GM12878 (cell line): ENCODE results near the gene HCFC1R1. TPM values are rescaled to one million over a fixed set of nuclear protein-coding genes. Genes with fewer than 3 reads are reported as not detected.
"Not testable (repeated sequence)": the region's sequence is repeated elsewhere in the genome, so short reads cannot be mapped to it uniquely, and the experiment has no call there.

Source experiments
- ATAC-seq: fragments of 200-7000 bp; cut with Tn5 transposase; 3 replicates; pipeline ENCODE4 v1.9.1; 2020; ENCODE audit warnings: mild to moderate bottlenecking, moderate library complexity
- BruUV-seq: library from RNA; stranded (reverse); fragments of 400-500 nt; replicated peaks from 2 replicates; lab custom pipeline; 2021; lab: Mats Ljungman, UMichigan
- CTCF ChIA-PET: fragments of 300-600 bp; sonication (Branson Sonifier 250); formaldehyde crosslinking; extraction: SDS; loops from one replicate; lab custom pipeline; 2021; ENCODE audit warnings: inconsistent platforms; lab: Yijun Ruan, JAX
- POLR2A ChIA-PET: fragments of 350-600 bp; formaldehyde crosslinking; extraction: SDS; loops from one replicate; lab custom pipeline; 2021; ENCODE audit warnings: inconsistent platforms; lab: Charles Lee
- RAD21 ChIA-PET: fragments of 300-600 bp; sonication (Branson Sonifier 250); formaldehyde crosslinking; loops from one replicate; lab custom pipeline; 2023; ENCODE audit warnings: antibody characterized with exemption; ENCODE audit not compliant: unreplicated experiment; lab: Charles Lee
- SMC1A ChIA-PET: fragments of 300-600 bp; sonication (Branson Sonifier 250); formaldehyde crosslinking; loops from one replicate; lab custom pipeline; 2023; ENCODE audit not compliant: unreplicated experiment, uncharacterized antibody; lab: Charles Lee
- DNase-seq: peaks from one replicate; pipeline ENCODE4 v3.0.0-alpha.2; 2011; ENCODE audit warnings: low read depth, low spot score
- FAIRE-seq: peaks from 3 replicates; lab custom pipeline; 2011; peaks lifted over from hg19 to GRCh38; lab: Jason Lieb, UNC
- H2AFZ ChIP-seq: 2 replicates; pipeline ENCODE4 v1.6.0; 2011; ENCODE audit warnings: low read depth, low read length, control low read depth; ENCODE audit not compliant: control insufficient read depth
- H3K27ac ChIP-seq: 2 replicates; pipeline ENCODE4 v1.5.1; 2011; ENCODE audit warnings: control low read depth; ENCODE audit not compliant: control insufficient read depth, insufficient read depth
- H3K27me3 ChIP-seq, 2 experiments: replicated peaks in 1 of 2; 2 replicates each; pipeline versions ENCODE4 v1.6.0 to v1.6.1; 2011; ENCODE audit warnings: low read length in 1 of 2; ENCODE audit not compliant: control insufficient read depth in 2 of 2, insufficient read depth in 2 of 2
- H3K36me3 ChIP-seq, 2 experiments: 2 replicates each; pipeline ENCODE4 v1.5.1; 2011; ENCODE audit warnings: low read length in 1 of 2; ENCODE audit not compliant: control insufficient read depth in 2 of 2, insufficient read depth in 2 of 2
- H3K4me1 ChIP-seq: 2 replicates; pipeline ENCODE4 v1.6.1; 2011; ENCODE audit warnings: mild to moderate bottlenecking, low read length, moderate library complexity, mixed read lengths; ENCODE audit not compliant: control insufficient read depth, insufficient read depth
- H3K4me2 ChIP-seq: 2 replicates; pipeline ENCODE4 v1.6.0; 2011; ENCODE audit warnings: control low read depth; ENCODE audit not compliant: control insufficient read depth, insufficient read depth
- H3K4me3 ChIP-seq: fragments of 200-600 bp; sonication (generic); 2 replicates; pipeline ENCODE4 v1.5.1; 2016
- H3K79me2 ChIP-seq: 2 replicates; pipeline ENCODE4 v1.6.0; 2011; ENCODE audit warnings: low read length; ENCODE audit not compliant: control insufficient read depth, insufficient read depth
- H3K9ac ChIP-seq: 2 replicates; pipeline ENCODE4 v1.8.0; 2011; ENCODE audit warnings: low read length, control low read depth, mixed read lengths; ENCODE audit not compliant: control insufficient read depth, insufficient read depth
- H3K9me3 ChIP-seq: replicated peaks from 3 replicates; pipeline ENCODE4 v1.5.1; 2011; ENCODE audit warnings: mild to moderate bottlenecking, low read length; ENCODE audit not compliant: control insufficient read depth, insufficient read depth
- H4K20me1 ChIP-seq: 2 replicates; pipeline ENCODE4 v1.6.0; 2011; ENCODE audit not compliant: control insufficient read depth, insufficient read depth
- CBX3 ChIP-seq: fragments of 200-600 bp; sonication (generic); IDR thresholded peaks from 2 replicates; pipeline ENCODE4 v1.6.1; 2016; ENCODE audit warnings: low read depth, borderline replicate concordance
- FOS ChIP-seq: IDR thresholded peaks from 3 replicates; pipeline ENCODE4 v1.6.1; 2011; ENCODE audit warnings: borderline replicate concordance; ENCODE audit not compliant: insufficient read length; ENCODE audit errors: extremely low read depth
- JUND ChIP-seq: IDR thresholded peaks from 2 replicates; pipeline ENCODE4 v1.6.1; 2012; ENCODE audit warnings: low read depth, mild to moderate bottlenecking, low read length, improper control_type of control experiment, moderate library complexity
- KAT2A ChIP-seq: conservative IDR thresholded peaks from 2 replicates; pipeline ENCODE4 v1.6.1; 2011; ENCODE audit warnings: low read depth, low read length; ENCODE audit not compliant: control insufficient read depth
- STAT3 ChIP-seq: IDR thresholded peaks from 2 replicates; pipeline ENCODE4 v1.6.1; 2011; ENCODE audit warnings: low read depth, low read length, improper control_type of control experiment
- WGBS: methylation state at CpG from one replicate; pipeline ENCODE4 v1.1.6; 2016; ENCODE audit warnings: low lambda C conversion rate; ENCODE audit not compliant: insufficient replicate concordance, insufficient coverage; ENCODE audit errors: missing lambda C conversion rate; 5-methylcytosine and 5-hydroxymethylcytosine counted together
- in situ Hi-C: fragments of 300-500 bp; cut with MboI; formaldehyde crosslinking; loops from 9 replicates; pipeline ENCODE4 v1.14.3; 2018; ENCODE audit warnings: mixed read lengths
- intact Hi-C: fragments of 100-400 bp; cut with micrococcal nuclease; formaldehyde crosslinking; loops from one replicate; pipeline ENCODE4 v1.14.2; 2022; ENCODE audit not compliant: unreplicated experiment
- polyA plus RNA-seq, 11 experiments: library from polyadenylated mRNA; depleted of rRNA in 4 of 11; unstranded in 6 of 11; stranded (reverse) in 5 of 11; fragments of >200 nt; fragmentation: Nextera tagmentation in 4 of 11; fragmentation: Illumina TruSeq in 1 of 11; extraction: Ambion mirVana in 4 of 11; extraction: Trizol in 1 of 11; gene quantifications; 1 replicate in 1 of 11; 2 replicates in 10 of 11; pipeline versions ENCODE4 v1.2.1 to v1.2.3, GENCODE V29; 2011 to 2016; ENCODE audit warnings: inconsistent platforms in 2 of 11, missing spikeins in 2 of 11, low read depth in 1 of 11
- total RNA-seq, 4 experiments: library from RNA; depleted of rRNA in 3 of 4; stranded (reverse); fragments of >200 nt in 3 of 4; fragmentation: Illumina TruSeq in 1 of 4; extraction: Trizol in 1 of 4; gene quantifications; 2 replicates each; pipeline versions ENCODE4 v1.2.1 to v1.2.3, GENCODE V29; 2013 to 2021
- TF ChIP-seq, protein P1 (sequence below): IDR thresholded peaks from 2 replicates; pipeline ENCODE4 v1.6.1; 2012; ENCODE audit warnings: low read depth, low read length, improper control_type of control experiment
- TF ChIP-seq, protein P2 (sequence below), 3 experiments: IDR thresholded peaks in 2 of 3; conservative IDR thresholded peaks in 1 of 3; 2 replicates each; pipeline ENCODE4 v1.5.1; 2011; ENCODE audit warnings: low read depth in 3 of 3, low read length in 3 of 3, mild to moderate bottlenecking in 3 of 3, control low read depth in 2 of 3, moderate library complexity in 2 of 3, inconsistent platforms in 1 of 3, mixed read lengths in 1 of 3; ENCODE audit not compliant: control insufficient read depth in 2 of 3, insufficient read depth in 1 of 3; ENCODE audit errors: extremely low read depth in 1 of 3

The HCFC1R1 gene
- total and polyA plus RNA-seq, 10 of the 15 experiments (the other 5 are each of a cell fraction or from before 2014, with no cell fraction given), result 2.8 to 42.5 (median 20.4) TPM

DNA sequence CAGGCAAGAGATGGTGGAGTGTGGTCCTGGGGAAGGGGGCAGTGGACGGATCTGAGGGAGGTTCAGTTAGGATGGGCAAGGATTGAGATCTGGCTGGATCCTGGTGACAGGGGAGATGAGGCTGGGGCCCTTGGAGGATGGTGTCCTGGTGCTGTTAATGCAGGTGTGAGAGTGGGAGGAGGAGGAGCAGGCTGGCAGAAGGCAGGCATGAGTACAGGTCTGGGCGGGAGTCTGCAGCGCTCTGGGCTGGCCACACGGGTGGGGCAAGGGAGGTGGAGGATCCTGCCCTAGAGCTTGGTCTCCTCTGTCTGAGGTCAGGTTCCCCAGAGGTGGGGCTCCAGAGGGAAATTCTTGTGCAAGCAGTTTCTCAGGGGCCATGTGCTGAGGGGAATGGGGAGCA is 48.4 kb upstream of the HCFC1R1 start:
- intact Hi-C loops, POLR2A ChIA-PET: not testable (repeated sequence)

DNA sequence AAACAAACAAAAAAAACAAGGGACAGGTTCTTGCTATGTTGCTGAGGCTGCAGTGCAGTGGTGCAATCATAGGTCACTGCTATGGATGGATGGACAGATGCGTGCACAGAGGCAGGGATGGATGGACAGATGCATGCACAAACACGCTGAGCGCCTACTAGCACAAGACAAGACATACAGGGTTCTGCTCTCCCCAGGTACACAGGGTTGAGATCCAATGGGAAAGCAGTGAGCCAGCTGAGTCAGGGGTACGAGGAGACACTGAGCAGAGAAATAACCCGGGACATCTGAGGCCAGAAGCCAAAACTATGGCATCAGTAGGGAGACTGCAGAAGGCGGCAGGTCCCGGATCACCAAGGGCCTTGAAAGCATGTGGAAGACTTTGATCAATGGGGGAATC is 47.9 kb upstream of the HCFC1R1 start:
- Histone ChIP-seq H3K9me3 (no peaks in the 10 kb centered on the region; the same call in 2 of the 3 replicates), H3K4me2 (no peak overlapping the region), H2AFZ (no peak overlapping the region), H3K9ac (no peak overlapping the region), H3K4me3 (no peak overlapping the region), H3K27ac (no peak overlapping the region), H3K27me3 (no peaks in the 10 kb centered on the region), H4K20me1 (no peaks in the 10 kb centered on the region), H3K36me3 (no peaks in the 10 kb centered on the region; a peak in 2 of 4 replicates), H3K4me1 (peaks cover 43% of the 10 kb centered on the region), H3K79me2 (peaks cover 10% of the 10 kb centered on the region)
- POLR2A ChIA-PET, result interaction anchor here (0.6 kb wide), 1 partner anchor 13 kb away, joined by 3 read pairs; no protein-coding TSS in a partner anchor
- 84% methylated on average over 7 of the region's 7 CpGs for WGBS
- in situ Hi-C loops (no loop called here), intact Hi-C loops (no loop called here)
- no peak for DNase-seq
- SMC1A ChIA-PET, result no interaction called here
- no peak for TF ChIP-seq JUND
- TF ChIP-seq, protein P1, sequence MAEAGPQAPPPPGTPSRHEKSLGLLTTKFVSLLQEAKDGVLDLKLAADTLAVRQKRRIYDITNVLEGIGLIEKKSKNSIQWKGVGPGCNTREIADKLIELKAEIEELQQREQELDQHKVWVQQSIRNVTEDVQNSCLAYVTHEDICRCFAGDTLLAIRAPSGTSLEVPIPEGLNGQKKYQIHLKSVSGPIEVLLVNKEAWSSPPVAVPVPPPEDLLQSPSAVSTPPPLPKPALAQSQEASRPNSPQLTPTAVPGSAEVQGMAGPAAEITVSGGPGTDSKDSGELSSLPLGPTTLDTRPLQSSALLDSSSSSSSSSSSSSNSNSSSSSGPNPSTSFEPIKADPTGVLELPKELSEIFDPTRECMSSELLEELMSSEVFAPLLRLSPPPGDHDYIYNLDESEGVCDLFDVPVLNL, result no peak
- TF ChIP-seq FOS, result no peak
- TF ChIP-seq, protein P2, sequence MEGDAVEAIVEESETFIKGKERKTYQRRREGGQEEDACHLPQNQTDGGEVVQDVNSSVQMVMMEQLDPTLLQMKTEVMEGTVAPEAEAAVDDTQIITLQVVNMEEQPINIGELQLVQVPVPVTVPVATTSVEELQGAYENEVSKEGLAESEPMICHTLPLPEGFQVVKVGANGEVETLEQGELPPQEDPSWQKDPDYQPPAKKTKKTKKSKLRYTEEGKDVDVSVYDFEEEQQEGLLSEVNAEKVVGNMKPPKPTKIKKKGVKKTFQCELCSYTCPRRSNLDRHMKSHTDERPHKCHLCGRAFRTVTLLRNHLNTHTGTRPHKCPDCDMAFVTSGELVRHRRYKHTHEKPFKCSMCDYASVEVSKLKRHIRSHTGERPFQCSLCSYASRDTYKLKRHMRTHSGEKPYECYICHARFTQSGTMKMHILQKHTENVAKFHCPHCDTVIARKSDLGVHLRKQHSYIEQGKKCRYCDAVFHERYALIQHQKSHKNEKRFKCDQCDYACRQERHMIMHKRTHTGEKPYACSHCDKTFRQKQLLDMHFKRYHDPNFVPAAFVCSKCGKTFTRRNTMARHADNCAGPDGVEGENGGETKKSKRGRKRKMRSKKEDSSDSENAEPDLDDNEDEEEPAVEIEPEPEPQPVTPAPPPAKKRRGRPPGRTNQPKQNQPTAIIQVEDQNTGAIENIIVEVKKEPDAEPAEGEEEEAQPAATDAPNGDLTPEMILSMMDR (IDR thresholded peaks at IDR 0.05 in 2 of 3, conservative IDR thresholded peaks at IDR 0.05 in 1 of 3; ENCODE audit: control insufficient read depth in 2 of 3, extremely low read depth in 1 of 3, insufficient read depth in 1 of 3, low read depth in 3 of 3, low read length in 3 of 3), result no peak
- TF ChIP-seq KAT2A, result no peak
- TF ChIP-seq STAT3, result no peak
- no peak for TF ChIP-seq CBX3
- no peak for ATAC-seq
- no TSS peak for BruUV-seq
- RAD21 ChIA-PET, result no interaction called here
- FAIRE-seq, result no peak
- CTCF ChIA-PET, result no interaction called here

More for the DNA sequence above, 48.4 kb upstream of the HCFC1R1 start:
- 93% methylated on average over 3 of the region's 4 CpGs for WGBS
- H3K4me1 ChIP-seq, result peaks cover 46% of the 10 kb centered on the region
- H3K36me3 ChIP-seq, H4K20me1 ChIP-seq, FAIRE-seq, RAD21 ChIA-PET, H2AFZ ChIP-seq, CTCF ChIA-PET, SMC1A ChIA-PET, H3K9ac ChIP-seq, in situ Hi-C loops, H3K27me3 ChIP-seq, H3K4me3 ChIP-seq, BruUV-seq, H3K9me3 ChIP-seq, DNase-seq, H3K79me2 ChIP-seq, H3K4me2 ChIP-seq, ATAC-seq, H3K27ac ChIP-seq: not testable (repeated sequence)
